Panc1 (cell line): ENCODE measurements around the gene TRAK1. TPM values are rescaled to one million over a fixed set of nuclear protein-coding genes. Genes with fewer than 3 reads are reported as not detected.
A peak's percentile ranks its signal among the peaks of the same experiment; 100 is the strongest.

Source experiments
- ATAC-seq: fragments of 200-7000 bp; cut with Tn5 transposase; 2 replicates; pipeline ENCODE4 v1.9.1; 2020; ENCODE audit warnings: mild to moderate bottlenecking, moderate library complexity
- BruUV-seq: library from RNA; stranded (reverse); fragments of 400-500 nt; replicated peaks from 2 replicates; lab custom pipeline; 2021; lab: Mats Ljungman, UMichigan
- CTCF ChIA-PET: fragments of 300-600 bp; sonication (Branson Sonifier 250); formaldehyde crosslinking; loops from one replicate; lab custom pipeline; 2022; ENCODE audit warnings: antibody characterized with exemption; lab: Charles Lee
- POLR2A ChIA-PET: fragments of 300-600 bp; sonication (Branson Sonifier 250); formaldehyde crosslinking; loops from one replicate; lab custom pipeline; 2022; ENCODE audit warnings: antibody characterized with exemption; lab: Charles Lee
- DNase-seq: peaks from one replicate; pipeline ENCODE4 v3.0.0-alpha.2; 2010; ENCODE audit warnings: low read depth, low spot score
- H3K27ac ChIP-seq: 2 replicates; pipeline ENCODE4 v1.5.1; 2011; ENCODE audit warnings: mild to moderate bottlenecking, low read length, inconsistent platforms
- H3K27me3 ChIP-seq: fragments of 200-500 bp; sonication (Bioruptor generic); 2 replicates; pipeline ENCODE4 v1.6.0; 2014; ENCODE audit warnings: low read length, inconsistent platforms; ENCODE audit not compliant: control insufficient read depth, insufficient read depth
- H3K36me3 ChIP-seq: fragments of 200-500 bp; sonication (Bioruptor generic); 2 replicates; pipeline ENCODE4 v1.5.1; 2014; ENCODE audit warnings: inconsistent platforms, mild to moderate bottlenecking, low read length, moderate library complexity; ENCODE audit not compliant: control insufficient read depth, insufficient read depth
- H3K4me1 ChIP-seq: 2 replicates; pipeline ENCODE4 v1.5.1; 2011; ENCODE audit warnings: inconsistent platforms, mild to moderate bottlenecking, low read length, moderate library complexity; ENCODE audit not compliant: control insufficient read depth, insufficient read depth
- H3K4me3 ChIP-seq, 2 experiments: 2 replicates each; pipeline ENCODE4 v1.5.1; 2011 to 2012; ENCODE audit warnings: low read depth in 2 of 2, low read length in 2 of 2, mild to moderate bottlenecking in 2 of 2, inconsistent platforms in 1 of 2, moderate library complexity in 1 of 2
- H3K9me3 ChIP-seq: fragments of 200-500 bp; sonication (Bioruptor generic); 2 replicates; pipeline ENCODE4 v1.5.1; 2014; ENCODE audit warnings: low read depth, mild to moderate bottlenecking, inconsistent platforms, low read length, moderate library complexity; ENCODE audit not compliant: control insufficient read depth, insufficient read depth
- POLR2AphosphoS5 ChIP-seq: IDR thresholded peaks from 2 replicates; pipeline ENCODE4 v1.6.1; 2012; ENCODE audit warnings: mild to moderate bottlenecking, low read depth, low read length, moderate library complexity
- SIN3A ChIP-seq: IDR thresholded peaks from 2 replicates; pipeline ENCODE4 v1.6.1; 2012; ENCODE audit warnings: low read depth, mild to moderate bottlenecking, low read length, moderate library complexity, borderline replicate concordance; ENCODE audit not compliant: insufficient read depth
- TCF7L2 ChIP-seq: IDR thresholded peaks from 2 replicates; pipeline ENCODE4 v1.6.1; 2011; ENCODE audit warnings: mild to moderate bottlenecking, low read depth, low read length, inconsistent platforms
- in situ Hi-C: cut with HindIII; loops from 2 replicates; pipeline ENCODE4 v1.10.0; 2016; ENCODE audit warnings: low sequenced_read_pairs, low pct_unique_long_range_greater_than_20kb
- intact Hi-C: fragments of 100-400 bp; cut with micrococcal nuclease; formaldehyde crosslinking; loops from one replicate; pipeline ENCODE4 v1.10.0; 2022; ENCODE audit not compliant: unreplicated experiment
- total RNA-seq: library from RNA; stranded (reverse); gene quantifications from one replicate; pipeline ENCODE4 v1.2.1, GENCODE V29; 2021; ENCODE audit not compliant: unreplicated experiment
- TF ChIP-seq, protein P1 (sequence below), 2 experiments: IDR thresholded peaks; 2 replicates each; pipeline ENCODE4 v1.6.1; 2011 to 2012; ENCODE audit warnings: low read depth in 2 of 2, control low read depth in 1 of 2, low read length in 1 of 2, mild to moderate bottlenecking in 1 of 2, moderate library complexity in 1 of 2; ENCODE audit not compliant: insufficient read depth in 1 of 2
- TF ChIP-seq, protein P2 (sequence below): fragments of 450-650 bp; IDR thresholded peaks from 2 replicates; pipeline ENCODE4 v1.5.1; 2017; ENCODE audit warnings: mild to moderate bottlenecking

Gene TRAK1
- total RNA-seq, 1 experiment from 2014 or later = 38.4 TPM

DNA sequence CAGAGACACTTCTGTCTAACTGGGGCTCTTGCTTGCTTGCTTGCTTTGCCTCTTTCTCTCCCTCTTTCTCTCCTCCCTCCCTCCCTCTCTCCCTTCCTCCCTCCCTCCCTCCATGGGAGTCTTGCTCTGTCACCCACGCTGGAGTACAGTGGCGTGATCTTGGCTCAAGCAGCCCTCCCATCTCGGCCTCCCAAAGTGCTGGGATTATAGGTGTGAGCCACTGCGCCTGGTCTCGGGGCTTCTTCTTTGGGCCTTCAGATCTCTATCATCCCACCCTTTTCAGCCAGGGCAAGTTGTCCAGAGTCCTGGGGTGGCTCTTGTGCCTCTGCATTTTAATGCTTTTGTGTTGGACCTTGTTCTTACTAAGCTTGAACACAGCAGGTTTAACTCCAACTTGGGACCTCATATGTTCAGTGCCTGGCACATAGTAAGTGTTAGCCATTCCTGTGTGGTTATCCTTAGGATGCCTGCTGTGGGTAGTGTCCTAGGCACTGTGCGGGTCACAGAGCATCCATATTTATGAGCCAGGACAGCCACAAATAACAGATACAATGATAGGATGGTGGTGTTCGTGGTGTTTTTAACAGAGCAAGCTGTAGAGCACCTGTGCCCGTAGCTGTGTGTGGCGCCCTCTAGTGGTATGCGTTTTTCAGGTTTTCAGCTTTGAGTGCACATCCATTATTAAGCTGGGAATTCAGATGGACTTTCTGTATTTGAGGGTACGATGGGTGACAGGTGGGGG lies 99.7 kb downstream of the TRAK1 start:
- H3K36me3 ChIP-seq = peaks cover 3% of the 10 kb centered on the region; the same call in 1 of the 2 replicates
- peak; percentile 36 for DNase-seq
- ChIA-PET POLR2A (no interaction called here), CTCF (interaction anchor here (0.6 to 1.5 kb wide), 10 partner anchors 11 to 258 kb away, joined by 3 to 11 read pairs (median 4); no protein-coding TSS in a partner anchor)
- no peak overlapping the region for H3K27ac ChIP-seq
- BruUV-seq = no TSS peak
- H3K4me1 ChIP-seq = no peaks in the 10 kb centered on the region
- no peaks in the 10 kb centered on the region for H3K9me3 ChIP-seq
- no peaks in the 10 kb centered on the region for H3K27me3 ChIP-seq
- ATAC-seq = peak; percentile 84
- TF ChIP-seq, protein P1, sequence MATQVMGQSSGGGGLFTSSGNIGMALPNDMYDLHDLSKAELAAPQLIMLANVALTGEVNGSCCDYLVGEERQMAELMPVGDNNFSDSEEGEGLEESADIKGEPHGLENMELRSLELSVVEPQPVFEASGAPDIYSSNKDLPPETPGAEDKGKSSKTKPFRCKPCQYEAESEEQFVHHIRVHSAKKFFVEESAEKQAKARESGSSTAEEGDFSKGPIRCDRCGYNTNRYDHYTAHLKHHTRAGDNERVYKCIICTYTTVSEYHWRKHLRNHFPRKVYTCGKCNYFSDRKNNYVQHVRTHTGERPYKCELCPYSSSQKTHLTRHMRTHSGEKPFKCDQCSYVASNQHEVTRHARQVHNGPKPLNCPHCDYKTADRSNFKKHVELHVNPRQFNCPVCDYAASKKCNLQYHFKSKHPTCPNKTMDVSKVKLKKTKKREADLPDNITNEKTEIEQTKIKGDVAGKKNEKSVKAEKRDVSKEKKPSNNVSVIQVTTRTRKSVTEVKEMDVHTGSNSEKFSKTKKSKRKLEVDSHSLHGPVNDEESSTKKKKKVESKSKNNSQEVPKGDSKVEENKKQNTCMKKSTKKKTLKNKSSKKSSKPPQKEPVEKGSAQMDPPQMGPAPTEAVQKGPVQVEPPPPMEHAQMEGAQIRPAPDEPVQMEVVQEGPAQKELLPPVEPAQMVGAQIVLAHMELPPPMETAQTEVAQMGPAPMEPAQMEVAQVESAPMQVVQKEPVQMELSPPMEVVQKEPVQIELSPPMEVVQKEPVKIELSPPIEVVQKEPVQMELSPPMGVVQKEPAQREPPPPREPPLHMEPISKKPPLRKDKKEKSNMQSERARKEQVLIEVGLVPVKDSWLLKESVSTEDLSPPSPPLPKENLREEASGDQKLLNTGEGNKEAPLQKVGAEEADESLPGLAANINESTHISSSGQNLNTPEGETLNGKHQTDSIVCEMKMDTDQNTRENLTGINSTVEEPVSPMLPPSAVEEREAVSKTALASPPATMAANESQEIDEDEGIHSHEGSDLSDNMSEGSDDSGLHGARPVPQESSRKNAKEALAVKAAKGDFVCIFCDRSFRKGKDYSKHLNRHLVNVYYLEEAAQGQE (IDR thresholded peaks at IDR 0.05; ENCODE audit: insufficient read depth in 1 of 2, low read depth in 2 of 2, low read length in 1 of 2) = no peak
- TF ChIP-seq, protein P2, sequence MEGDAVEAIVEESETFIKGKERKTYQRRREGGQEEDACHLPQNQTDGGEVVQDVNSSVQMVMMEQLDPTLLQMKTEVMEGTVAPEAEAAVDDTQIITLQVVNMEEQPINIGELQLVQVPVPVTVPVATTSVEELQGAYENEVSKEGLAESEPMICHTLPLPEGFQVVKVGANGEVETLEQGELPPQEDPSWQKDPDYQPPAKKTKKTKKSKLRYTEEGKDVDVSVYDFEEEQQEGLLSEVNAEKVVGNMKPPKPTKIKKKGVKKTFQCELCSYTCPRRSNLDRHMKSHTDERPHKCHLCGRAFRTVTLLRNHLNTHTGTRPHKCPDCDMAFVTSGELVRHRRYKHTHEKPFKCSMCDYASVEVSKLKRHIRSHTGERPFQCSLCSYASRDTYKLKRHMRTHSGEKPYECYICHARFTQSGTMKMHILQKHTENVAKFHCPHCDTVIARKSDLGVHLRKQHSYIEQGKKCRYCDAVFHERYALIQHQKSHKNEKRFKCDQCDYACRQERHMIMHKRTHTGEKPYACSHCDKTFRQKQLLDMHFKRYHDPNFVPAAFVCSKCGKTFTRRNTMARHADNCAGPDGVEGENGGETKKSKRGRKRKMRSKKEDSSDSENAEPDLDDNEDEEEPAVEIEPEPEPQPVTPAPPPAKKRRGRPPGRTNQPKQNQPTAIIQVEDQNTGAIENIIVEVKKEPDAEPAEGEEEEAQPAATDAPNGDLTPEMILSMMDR = peak; percentile 89
- no peak overlapping the region for H3K4me3 ChIP-seq
- intact Hi-C loops = loop anchor here (1.0 to 2.0 kb wide), 2 partner anchors 73 to 296 kb away; no protein-coding TSS in a partner anchor
- in situ Hi-C loops = no loop called here

DNA sequence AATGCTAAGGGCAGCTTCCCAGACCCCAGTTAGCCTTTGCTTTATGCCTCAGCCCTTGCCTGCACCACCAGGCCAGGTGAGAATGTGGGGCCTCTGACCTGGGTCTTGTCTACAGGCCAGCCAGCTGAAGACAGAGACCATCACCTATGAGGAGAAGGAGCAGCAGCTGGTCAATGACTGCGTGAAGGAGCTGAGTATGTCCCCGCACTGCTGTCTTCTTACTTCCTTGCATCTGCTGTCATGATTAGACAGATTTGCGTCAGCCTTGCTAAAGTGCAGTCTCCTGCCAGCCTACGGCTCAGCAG lies 100.2 kb downstream of the TRAK1 start:
- POLR2A ChIA-PET = no interaction called here
- in situ Hi-C loops (no loop called here), intact Hi-C loops (loop anchor here (1.0 to 2.0 kb wide), 2 partner anchors 73 to 297 kb away; no protein-coding TSS in a partner anchor)
- CTCF ChIA-PET = interaction anchor here (0.6 to 1.5 kb wide), 8 partner anchors 10 to 258 kb away, joined by 3 to 11 read pairs (median 4); no protein-coding TSS in a partner anchor
- no peaks in the 10 kb centered on the region for H3K9me3 ChIP-seq
- no peaks in the 10 kb centered on the region for H3K27me3 ChIP-seq
- ATAC-seq = no peak
- no TSS peak for BruUV-seq
- no peak overlapping the region for H3K4me3 ChIP-seq
- TF ChIP-seq SIN3A = no peak
- TF ChIP-seq, protein P2 = peak; percentile 59
- TF ChIP-seq, protein P1 (IDR thresholded peaks at IDR 0.05; ENCODE audit: insufficient read depth in 1 of 2, low read depth in 2 of 2, low read length in 1 of 2) = no peak
- no peak for TF ChIP-seq POLR2AphosphoS5
- TF ChIP-seq TCF7L2 = no peak
- no peak overlapping the region for H3K27ac ChIP-seq
- H3K4me1 ChIP-seq = no peaks in the 10 kb centered on the region
- no peak for DNase-seq
- H3K36me3 ChIP-seq = peaks cover 3% of the 10 kb centered on the region; the same call in 1 of the 2 replicates
